ENCODE results near the gene HCN4. TPM values are rescaled to one million over a fixed set of nuclear protein-coding genes. Genes with fewer than 3 reads are reported as not detected.

The HCN4 gene
- total RNA-seq, 1 donor from 2014 or later, result 3.3 TPM

GRCh38 chr15:73328149-73328820 is 40.5 kb downstream of the HCN4 start:
- DNase-seq (ENCODE audit: low spot score in 2 of 2), result no peak
- FAIRE-seq, result no peak

- DNase-seq (ENCODE audit: low spot score in 2 of 2) (no peak), FAIRE-seq (no peak)
Observed at GRCh38 chr15:73326157-73326556, 42.6 kb downstream of the HCN4 start.

- no peak for FAIRE-seq
- DNase-seq (ENCODE audit: low spot score in 2 of 2), result no peak
Observed at GRCh38 chr15:73325191-73325861, 43.4 kb downstream of the HCN4 start.

GRCh38 chr15:73324496-73325170 is 44.1 kb downstream of the HCN4 start:
- DNase-seq (ENCODE audit: low spot score in 2 of 2) (no peak), FAIRE-seq (no peak)

- DNase-seq (ENCODE audit: low spot score in 2 of 2) (no peak), FAIRE-seq (no peak)
Observed at GRCh38 chr15:73323956-73324355, 44.8 kb downstream of the HCN4 start.

- DNase-seq (ENCODE audit: low spot score in 2 of 2) (no peak), FAIRE-seq (no peak)
Observed at GRCh38 chr15:73323374-73323955, 45.3 kb downstream of the HCN4 start.

GRCh38 chr15:73322665-73323373 is 45.9 kb downstream of the HCN4 start:
- DNase-seq (ENCODE audit: low spot score in 2 of 2) (no peak), FAIRE-seq (no peak)

GRCh38 chr15:73321496-73322450 is 47.0 kb downstream of the HCN4 start:
- FAIRE-seq (no peak), DNase-seq (ENCODE audit: low spot score in 2 of 2) (no peak)

- FAIRE-seq, result no peak
- no peak for DNase-seq (ENCODE audit: low spot score in 2 of 2)
Observed at GRCh38 chr15:73320619-73321180, 48.1 kb downstream of the HCN4 start.

- DNase-seq (ENCODE audit: low spot score in 2 of 2) (no peak), FAIRE-seq (no peak)
Observed at GRCh38 chr15:73319460-73320245, 49.1 kb downstream of the HCN4 start.

GRCh38 chr15:73318463-73319351 is 50.1 kb downstream of the HCN4 start:
- DNase-seq (ENCODE audit: low spot score in 2 of 2) (peak in 1 of 2 donors; percentile 66), FAIRE-seq (no peak)

GRCh38 chr15:73317651-73318462 is 50.9 kb downstream of the HCN4 start:
- FAIRE-seq, result no peak
- DNase-seq (ENCODE audit: low spot score in 2 of 2), result no peak

GRCh38 chr15:73313861-73314260 is 54.9 kb downstream of the HCN4 start:
- no peak for DNase-seq (ENCODE audit: low spot score in 2 of 2)
- FAIRE-seq, result no peak

- FAIRE-seq, result no peak
- DNase-seq (ENCODE audit: low spot score in 2 of 2), result no peak
Observed at GRCh38 chr15:73308305-73308704, 60.5 kb downstream of the HCN4 start.

- DNase-seq (ENCODE audit: low spot score in 2 of 2), result no peak
- no peak for FAIRE-seq
Observed at GRCh38 chr15:73305331-73306211, 63.2 kb downstream of the HCN4 start.

GRCh38 chr15:73303636-73304035 is 65.1 kb downstream of the HCN4 start:
- FAIRE-seq, result no peak

More at GRCh38 chr15:73303636-73304035, 65.1 kb downstream of the HCN4 start:
- DNase-seq (ENCODE audit: low spot score in 2 of 2), result no peak

All from frontal cortex (tissue), 4 donors.